ENCODE data around the gene VPS13D.

Gene VPS13D

DNA sequence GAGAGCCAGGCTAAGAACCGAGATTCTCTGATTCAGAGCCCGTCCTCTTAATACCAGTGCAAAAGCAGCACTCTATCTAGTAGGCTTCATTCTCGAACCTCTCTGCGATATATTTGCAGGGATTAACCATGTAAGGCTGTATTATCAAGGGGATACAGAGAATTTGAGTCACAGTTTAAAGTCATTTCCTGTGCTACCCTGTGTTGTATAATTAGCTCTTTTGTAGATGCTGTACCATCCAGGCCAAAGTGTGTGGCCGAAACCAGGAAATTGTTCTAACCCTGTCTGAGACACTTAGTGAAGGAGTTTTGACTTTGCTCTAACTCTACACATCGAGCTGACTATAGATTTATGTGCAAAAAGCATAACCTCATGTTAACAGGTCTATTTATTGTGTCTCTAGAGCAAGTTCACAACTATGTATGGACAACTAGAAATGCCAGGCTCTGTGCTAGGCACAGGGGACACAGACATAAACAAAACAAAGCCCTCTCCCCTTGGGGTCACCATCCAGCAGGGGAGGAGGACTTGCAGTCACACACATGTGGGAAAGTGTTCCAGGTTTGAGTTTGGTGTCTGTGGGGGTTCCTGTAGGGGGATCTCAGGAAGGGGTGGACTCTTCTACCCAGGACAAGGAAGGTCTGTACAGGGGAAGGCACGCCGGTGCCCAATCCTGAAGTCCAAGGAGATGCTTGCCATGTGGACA lies 206.0 kb downstream of the VPS13D start:
- DNase-seq: no peak

DNA sequence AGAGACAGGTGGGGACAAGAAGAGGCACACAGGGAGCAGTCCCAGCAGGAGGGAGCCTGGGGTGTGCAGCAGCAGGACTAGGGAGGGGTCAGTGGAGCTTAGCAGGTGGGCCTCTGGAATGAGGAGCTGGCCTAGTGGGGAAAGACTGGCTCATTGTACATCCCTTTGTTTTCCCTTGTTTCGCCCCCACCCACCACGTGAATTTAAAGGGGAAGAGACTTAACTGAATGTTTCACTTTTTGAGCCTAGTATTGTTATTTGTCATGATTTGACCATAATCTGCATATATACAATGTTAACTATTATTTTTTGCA lies 206.5 kb downstream of the VPS13D start:
- no peak for DNase-seq

DNA sequence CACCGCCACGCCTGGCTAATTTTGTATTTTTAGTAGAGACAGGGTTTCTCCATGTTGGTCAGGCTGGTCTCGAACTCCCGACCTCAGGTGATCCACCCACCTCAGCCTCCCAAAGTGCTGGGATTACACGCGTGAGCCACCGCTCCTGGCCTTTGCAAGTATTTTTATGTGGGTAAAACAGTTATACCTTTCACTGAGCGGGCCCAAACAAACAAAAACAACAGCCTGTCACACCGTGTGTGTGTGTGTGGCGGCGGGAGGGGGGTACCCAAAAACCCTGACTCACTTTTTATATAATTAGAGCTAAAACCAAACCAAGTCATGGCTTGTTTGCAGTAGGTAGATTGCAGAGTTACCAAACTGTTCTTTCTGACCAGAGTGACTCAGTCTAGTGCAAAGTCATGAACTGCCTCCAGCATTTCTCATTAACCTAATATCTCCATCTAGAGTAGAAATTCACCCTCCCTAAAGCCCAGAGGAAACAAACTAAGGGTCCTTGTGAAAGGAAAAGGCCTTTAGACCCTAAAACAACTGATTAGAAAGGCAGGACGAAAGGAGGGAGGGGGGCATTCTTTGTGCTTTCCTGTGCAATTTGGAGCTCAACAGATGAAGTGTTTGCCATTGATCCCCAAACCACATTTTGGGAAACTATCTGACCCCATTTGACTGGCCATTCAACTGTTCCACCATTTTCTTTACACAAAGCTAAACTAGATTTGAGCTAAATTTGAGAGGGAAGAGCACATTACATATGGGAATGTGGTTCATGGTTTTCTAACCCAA lies 207.2 kb downstream of the VPS13D start:
- no peak for DNase-seq

DNA sequence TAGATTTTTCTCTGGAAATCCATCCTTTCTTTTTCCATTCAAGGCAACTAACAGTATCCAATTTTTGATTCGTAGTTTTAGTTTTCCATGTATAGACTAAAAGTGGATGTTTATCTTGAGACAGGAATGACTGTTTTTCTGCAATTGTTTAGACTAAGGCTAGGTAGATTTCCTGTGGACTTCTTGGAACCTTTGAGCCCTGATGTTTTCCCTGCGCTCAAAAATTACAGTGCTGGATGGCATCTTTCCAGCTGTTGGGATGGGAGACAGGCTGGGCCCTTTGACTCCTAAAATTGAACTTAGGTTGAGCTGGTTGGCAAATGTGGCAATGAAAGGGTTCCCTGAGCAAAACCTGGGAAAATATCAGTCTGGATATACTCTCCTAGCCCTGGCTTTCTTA lies 207.8 kb downstream of the VPS13D start:
- DNase-seq: no peak

DNA sequence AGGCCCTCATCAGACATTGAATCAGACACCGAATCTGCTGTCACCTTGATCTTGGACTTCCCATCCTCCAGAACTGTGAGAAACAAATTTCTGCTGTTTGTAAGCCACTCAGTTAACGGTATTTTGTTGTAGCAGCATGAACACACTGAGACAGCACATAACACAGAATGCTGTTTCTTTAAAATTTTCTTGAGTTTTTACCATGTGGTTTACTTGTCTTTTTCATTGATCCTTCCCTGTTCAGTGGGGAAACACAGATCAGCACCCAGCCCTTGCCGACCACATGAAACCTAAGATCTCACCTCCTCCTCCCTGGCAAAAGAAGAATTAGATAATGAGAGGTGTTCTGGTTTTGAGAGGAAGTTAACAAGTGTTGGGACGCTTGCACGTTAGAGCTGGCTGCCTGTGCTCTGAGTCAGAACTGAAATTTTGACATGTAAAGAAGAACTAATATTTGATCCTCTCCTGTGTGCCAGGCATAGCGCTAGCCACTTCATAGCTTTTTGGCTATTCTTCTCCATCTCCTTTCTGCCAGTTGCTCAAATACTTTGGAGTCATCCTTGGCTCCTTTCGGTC lies 208.6 kb downstream of the VPS13D start:
- DNase-seq: no peak

GRCh38 chr1:12439073-12439472 lies 209.2 kb downstream of the VPS13D start:
- DNase-seq: peak; percentile 46 to 51 (median 48)

DNA sequence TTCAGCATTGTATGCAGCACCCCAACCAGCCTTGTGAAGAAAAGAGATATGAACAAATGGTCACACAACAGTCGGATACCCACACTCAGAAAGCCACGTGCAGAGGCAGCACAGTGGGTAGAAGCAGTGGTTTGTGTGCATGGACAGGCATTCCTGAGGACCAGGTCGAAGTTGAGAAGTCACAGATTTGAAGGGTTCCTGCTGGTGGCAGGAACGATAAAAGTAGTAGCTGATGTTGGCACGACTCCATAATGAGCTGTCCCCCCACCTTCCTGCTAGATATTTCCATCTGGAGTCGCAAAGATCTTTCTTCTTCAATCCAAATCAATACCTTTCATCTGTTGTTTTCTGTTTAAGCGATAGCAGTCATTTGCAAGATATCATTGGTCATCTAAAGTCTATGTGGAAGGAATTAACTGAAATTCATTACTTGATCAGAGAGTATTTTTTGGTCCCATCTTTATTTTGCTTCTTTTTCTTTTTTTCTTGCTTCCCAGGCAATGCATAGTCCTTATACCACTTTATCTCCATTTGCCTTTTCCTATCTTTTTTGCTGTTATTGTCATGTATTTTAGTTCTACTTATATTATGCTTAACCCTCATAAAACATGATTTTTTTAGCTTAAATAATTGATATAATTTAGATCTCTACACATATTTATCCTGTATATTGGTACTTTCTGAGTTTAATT lies 211.7 kb downstream of the VPS13D start:
- no peak for DNase-seq

GRCh38 chr1:12442217-12442616 lies 212.4 kb downstream of the VPS13D start:
- no peak for DNase-seq

GRCh38 chr1:12443151-12443550 lies 213.3 kb downstream of the VPS13D start:
- no peak for DNase-seq

DNA sequence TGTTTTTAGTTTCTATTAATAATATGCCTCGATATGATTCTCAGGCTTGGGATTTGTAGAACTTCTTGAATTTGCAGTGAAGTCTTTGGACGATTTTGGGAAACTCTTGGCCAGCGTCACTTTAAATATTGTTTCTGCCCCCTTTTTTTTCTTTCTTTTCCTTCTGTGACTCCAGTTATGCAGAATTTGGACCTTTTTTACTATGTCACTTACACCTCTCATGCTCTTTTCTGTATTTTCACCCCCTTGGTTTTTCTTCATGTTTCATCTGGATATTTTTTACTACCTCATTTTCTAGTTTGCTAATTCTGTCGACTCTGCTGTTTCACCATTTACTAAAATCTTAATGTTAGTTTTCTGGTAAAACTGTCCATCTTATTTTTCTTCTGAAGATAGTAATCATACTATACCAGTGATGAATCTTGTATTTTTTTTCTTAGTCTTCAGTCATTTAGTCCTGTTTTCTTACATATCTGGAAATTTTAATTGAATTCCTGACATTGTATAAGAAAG lies 214.6 kb downstream of the VPS13D start:
- DNase-seq: no peak

GRCh38 chr1:12445257-12445656 lies 215.4 kb downstream of the VPS13D start:
- no peak for DNase-seq

GRCh38 chr1:12446593-12446992 lies 216.8 kb downstream of the VPS13D start:
- no peak for DNase-seq

GRCh38 chr1:12447307-12447706 lies 217.5 kb downstream of the VPS13D start:
- DNase-seq: no peak

DNA sequence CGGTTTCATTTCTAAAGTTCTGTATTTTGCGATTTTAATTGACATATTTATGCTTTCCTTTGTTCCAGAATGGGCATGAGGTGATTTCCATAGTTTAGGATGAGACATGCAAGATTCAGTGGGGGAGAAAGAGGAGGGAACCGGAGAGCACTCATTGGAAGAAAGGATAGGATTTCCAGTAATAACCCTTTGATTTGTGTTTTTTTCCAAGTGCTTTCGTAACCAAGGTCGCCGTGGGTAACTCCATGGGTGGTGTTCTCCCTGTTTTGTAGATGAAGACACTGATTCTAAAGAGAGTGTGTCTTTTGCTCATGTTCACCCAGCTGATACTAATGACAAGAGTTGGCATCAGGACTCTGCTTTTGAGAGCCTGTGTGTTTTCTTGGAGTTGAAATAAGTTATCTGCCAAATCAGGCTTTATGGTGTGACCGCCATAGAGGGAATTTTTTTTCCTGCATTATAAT lies 218.1 kb downstream of the VPS13D start:
- DNase-seq: no peak

DNA sequence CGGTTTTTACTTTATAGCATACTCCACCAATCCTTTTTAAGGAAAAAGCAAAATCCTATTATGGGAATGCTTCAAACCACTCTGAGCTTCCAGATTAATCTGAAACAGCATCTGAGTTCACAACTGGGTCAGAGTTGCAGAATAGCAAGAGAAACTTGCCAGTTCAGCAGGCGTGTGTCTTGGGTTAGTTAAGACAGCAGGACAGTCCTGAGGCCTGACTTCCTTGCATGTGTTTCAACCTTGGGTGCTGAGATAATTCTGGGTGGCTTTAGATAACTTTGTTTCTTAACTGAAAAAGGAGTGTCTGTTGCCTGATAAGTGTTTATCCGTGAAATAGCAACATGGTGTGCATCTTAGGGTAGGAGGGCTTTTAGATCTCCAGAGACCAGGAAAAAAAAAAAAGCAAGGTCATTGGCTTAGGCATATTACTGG lies 218.9 kb downstream of the VPS13D start:
- DNase-seq: no peak

DNA sequence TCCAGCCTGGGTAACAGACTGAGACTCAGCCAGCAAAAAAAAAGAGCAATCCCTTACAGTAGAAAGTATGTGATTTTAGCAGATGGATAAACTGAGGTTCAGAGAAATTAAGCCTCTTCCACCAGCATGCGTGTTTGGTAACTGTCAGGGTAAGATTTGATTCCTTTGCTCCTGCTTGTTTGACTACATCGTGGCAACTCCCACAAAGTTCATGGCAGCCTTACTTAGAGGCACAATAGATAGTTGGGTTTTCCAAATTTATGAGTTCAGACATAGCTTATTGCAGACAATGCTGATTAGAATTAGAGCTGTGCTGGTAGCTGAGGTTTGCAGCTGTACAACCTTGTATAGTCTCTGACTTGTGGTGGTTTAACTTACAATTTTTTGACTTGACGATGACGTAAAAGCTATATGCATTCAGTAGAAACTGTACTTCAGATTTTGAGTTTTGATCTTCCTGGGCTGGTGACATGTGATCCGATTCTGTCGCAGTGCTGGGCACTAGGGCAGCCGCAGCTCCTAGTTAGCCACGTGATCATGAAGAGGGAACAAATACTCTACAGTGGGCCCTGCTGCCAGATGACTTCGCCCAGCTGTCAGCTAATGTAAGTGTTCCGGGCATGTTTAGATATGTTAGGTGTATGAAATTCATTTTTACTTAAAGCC lies 220.4 kb downstream of the VPS13D start:
- DNase-seq: no peak

- no peak for DNase-seq
These were observed 221.1 kb downstream of the VPS13D start for GRCh38 chr1:12450756-12451559.

- DNase-seq: no peak
These were observed 221.7 kb downstream of the VPS13D start for GRCh38 chr1:12451560-12451900.

GRCh38 chr1:12452262-12452661 lies 222.4 kb downstream of the VPS13D start:
- DNase-seq: no peak

- DNase-seq: no peak
These were observed 223.8 kb downstream of the VPS13D start for GRCh38 chr1:12453400-12454343.
